Activated naive CD4-positive, alpha-beta T cell treated with anti-CD3 and anti-CD28 coated beads, Interleukin-2, amount 50 U/mL, for 24 hours (primary cell): Measurements from ENCODE around the gene TTYH2.
"Not testable (repeated sequence)": the region's sequence is repeated elsewhere in the genome, so short reads cannot be mapped to it uniquely, and the experiment has no call there.

Experiments
- H3K27ac Mint-ChIP-seq: one replicate; pipeline ENCODE4 v1.8.0; 2021; ENCODE audit warnings: mild to moderate bottlenecking, mixed read lengths
- H3K27me3 Mint-ChIP-seq: one replicate; pipeline ENCODE4 v1.8.0; 2021; ENCODE audit warnings: mixed read lengths
- H3K36me3 Mint-ChIP-seq: one replicate; pipeline ENCODE4 v1.8.0; 2021; ENCODE audit warnings: mixed read lengths
- H3K4me1 Mint-ChIP-seq: one replicate; pipeline ENCODE4 v1.8.0; 2021; ENCODE audit warnings: mixed read lengths
- H3K4me3 Mint-ChIP-seq: one replicate; pipeline ENCODE4 v1.8.0; 2021; ENCODE audit warnings: mild to moderate bottlenecking, mixed read lengths
- H3K9me3 Mint-ChIP-seq: one replicate; pipeline ENCODE4 v1.8.0; 2021; ENCODE audit warnings: mixed read lengths

TTYH2 gene

DNA sequence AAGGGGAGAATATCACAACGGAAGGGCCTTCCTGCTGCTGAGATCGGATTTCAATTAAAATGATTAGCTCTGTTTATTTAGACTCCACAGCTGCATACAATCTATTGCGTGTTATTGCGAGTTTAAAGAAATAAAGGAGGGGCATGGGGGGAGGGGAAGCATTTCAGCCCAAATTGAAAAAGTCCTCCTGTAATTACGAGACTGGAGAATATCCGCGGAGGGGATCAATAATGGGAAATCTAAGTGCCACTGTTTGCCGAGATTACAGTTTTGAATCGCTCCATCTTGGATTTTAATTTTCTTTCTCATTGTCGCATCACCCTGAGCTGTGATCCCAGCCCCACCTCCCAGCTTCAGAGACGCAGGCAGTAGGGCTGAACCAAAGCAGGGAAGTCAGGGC, 25.6 kb upstream of the TTYH2 start:
- no peaks in the 10 kb centered on the region for H3K27me3 Mint-ChIP-seq
- H3K27ac Mint-ChIP-seq, result no peak overlapping the region
- no peaks in the 10 kb centered on the region for H3K4me1 Mint-ChIP-seq
- no peaks in the 10 kb centered on the region for H3K9me3 Mint-ChIP-seq
- no peaks in the 10 kb centered on the region for H3K36me3 Mint-ChIP-seq
- H3K4me3 Mint-ChIP-seq, result no peak overlapping the region

DNA sequence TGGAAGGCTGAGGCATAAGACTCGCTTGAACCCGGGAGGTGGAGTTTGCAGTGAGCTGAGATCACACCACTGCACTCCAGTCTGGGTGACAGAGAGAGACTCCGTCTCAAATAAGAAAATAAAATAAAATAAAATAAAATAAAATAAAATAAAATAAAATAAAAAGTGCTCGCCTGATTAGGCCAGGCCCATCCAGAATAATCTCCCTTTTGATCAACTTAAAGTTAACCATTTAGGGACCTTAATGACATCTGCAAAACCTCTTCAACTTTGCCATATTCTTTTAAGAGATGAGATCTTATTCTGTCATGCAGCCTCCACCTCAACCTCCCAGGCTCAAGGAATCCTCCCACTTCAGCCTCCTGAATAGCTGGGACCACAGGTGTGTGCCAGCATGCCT, 24.7 kb upstream of the TTYH2 start:
- not testable (repeated sequence) for H3K27ac Mint-ChIP-seq, H3K36me3 Mint-ChIP-seq, H3K27me3 Mint-ChIP-seq, H3K9me3 Mint-ChIP-seq, H3K4me3 Mint-ChIP-seq, H3K4me1 Mint-ChIP-seq

DNA sequence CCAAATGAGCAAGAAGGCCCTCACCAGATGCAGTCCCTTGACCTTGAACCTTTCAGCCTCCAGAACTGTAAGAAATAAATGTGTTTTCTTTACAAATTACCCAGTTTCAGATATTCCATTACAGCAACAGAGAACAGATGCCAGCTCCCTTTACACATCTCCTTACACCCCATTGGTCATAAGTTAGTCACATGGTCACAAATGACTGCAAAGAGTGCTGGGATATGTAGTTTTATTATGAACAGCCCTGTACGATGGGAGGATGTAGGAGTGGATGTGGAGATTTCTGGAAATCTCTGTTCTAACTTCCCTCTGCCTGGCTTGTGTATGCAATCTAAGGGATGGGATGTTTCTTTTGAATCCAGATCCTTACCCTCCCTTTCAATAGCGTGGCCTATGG, 23.2 kb upstream of the TTYH2 start:
- H3K27me3 Mint-ChIP-seq, result peaks cover 2% of the 10 kb centered on the region
- no peaks in the 10 kb centered on the region for H3K36me3 Mint-ChIP-seq
- H3K9me3 Mint-ChIP-seq, result no peaks in the 10 kb centered on the region
- no peak overlapping the region for H3K4me3 Mint-ChIP-seq
- H3K4me1 Mint-ChIP-seq, result no peaks in the 10 kb centered on the region
- no peak overlapping the region for H3K27ac Mint-ChIP-seq

DNA sequence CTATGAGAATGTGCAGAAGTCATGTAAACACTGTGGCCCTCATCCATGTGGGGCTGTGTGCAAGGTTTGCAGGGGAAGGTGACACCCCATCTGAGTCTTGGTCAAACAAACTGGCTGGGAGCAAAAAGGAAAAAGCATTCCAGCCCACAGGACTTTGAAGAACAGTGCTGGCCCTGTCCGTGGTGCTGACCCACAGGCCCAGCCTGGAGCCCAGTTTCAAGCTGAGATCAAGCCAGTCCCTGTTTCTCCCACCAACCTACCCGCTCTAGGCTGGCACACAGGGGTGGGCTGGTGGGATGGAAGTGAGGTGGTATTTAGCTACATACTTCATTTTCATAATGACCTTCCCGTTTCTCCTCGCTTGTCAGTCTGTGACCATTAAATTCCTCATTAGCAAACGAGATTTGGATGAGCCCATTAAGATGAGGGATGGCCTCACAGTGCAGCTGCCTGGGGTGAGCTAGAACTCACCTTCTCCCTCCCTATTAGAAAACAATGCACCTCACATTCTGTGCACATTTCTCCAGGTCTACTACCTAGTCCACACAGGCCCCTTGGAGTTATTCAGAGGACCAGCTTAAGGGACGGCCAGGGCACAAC, 22.5 kb upstream of the TTYH2 start:
- Mint-ChIP-seq H3K36me3 (no peaks in the 10 kb centered on the region), H3K4me3 (no peak overlapping the region), H3K9me3 (no peaks in the 10 kb centered on the region), H3K27me3 (peaks cover 2% of the 10 kb centered on the region), H3K27ac (no peak overlapping the region), H3K4me1 (no peaks in the 10 kb centered on the region)

DNA sequence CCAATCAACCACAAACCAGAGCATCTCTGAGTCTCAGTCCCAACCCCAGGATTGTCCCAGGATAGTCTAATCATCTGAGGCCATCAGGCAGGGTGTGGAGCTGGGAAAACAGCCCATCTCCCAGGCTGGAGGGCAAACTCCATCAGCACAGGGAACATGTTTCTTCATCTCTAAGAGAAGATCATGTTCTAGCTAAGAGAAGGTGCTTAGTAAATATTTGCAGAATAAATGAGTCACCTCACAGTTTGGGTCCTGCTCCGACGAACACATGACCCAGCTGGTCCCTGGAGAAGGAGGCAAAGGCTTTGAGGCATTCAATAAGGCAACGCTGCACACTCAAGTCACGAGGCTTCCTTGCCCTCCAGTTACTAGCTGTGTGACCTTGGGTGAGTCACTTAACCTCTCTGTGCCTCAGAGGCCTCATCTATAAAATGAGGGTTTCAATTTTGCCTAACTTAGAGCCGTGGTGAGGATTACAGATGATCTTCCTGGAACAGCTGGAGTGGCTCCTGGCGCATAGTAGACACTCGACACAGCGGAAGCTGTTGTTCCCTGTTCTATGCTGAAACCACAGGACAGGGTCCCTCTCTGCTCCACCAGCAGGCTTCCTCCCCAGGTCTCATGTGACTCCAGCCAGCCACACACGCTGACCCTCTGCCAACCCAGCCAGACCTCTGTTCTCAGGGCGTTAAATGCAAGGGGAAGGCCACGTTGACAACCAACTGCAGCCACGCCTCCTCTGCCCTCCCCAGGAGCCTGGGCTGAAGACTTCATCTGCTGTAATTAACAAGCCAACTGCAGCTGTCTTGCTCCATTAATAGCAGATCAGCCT, 20.2 kb upstream of the TTYH2 start:
- no peak overlapping the region for H3K27ac Mint-ChIP-seq
- no peak overlapping the region for H3K4me3 Mint-ChIP-seq
- no peaks in the 10 kb centered on the region for H3K36me3 Mint-ChIP-seq
- no peaks in the 10 kb centered on the region for H3K4me1 Mint-ChIP-seq
- peaks cover 3% of the 10 kb centered on the region for H3K27me3 Mint-ChIP-seq
- no peaks in the 10 kb centered on the region for H3K9me3 Mint-ChIP-seq

GRCh38 chr17:74194682-74195081, 18.7 kb upstream of the TTYH2 start:
- Mint-ChIP-seq H3K4me1 (peaks cover 3% of the 10 kb centered on the region), H3K36me3 (no peaks in the 10 kb centered on the region), H3K27me3 (peaks cover 3% of the 10 kb centered on the region), H3K4me3 (no peak overlapping the region), H3K27ac (no peak overlapping the region), H3K9me3 (no peaks in the 10 kb centered on the region)

GRCh38 chr17:74196541-74197317, 16.6 kb upstream of the TTYH2 start:
- Mint-ChIP-seq H3K4me1 (peaks cover 5% of the 10 kb centered on the region), H3K27ac (no peak overlapping the region), H3K9me3 (no peaks in the 10 kb centered on the region), H3K4me3 (no peak overlapping the region), H3K36me3 (no peaks in the 10 kb centered on the region), H3K27me3 (peaks cover 5% of the 10 kb centered on the region)

- Mint-ChIP-seq H3K27me3 (peaks cover 5% of the 10 kb centered on the region), H3K4me3 (no peak overlapping the region), H3K9me3 (no peaks in the 10 kb centered on the region), H3K4me1 (peaks cover 5% of the 10 kb centered on the region), H3K27ac (no peak overlapping the region), H3K36me3 (no peaks in the 10 kb centered on the region)
These were observed 15.6 kb upstream of the TTYH2 start for GRCh38 chr17:74197801-74198200.

GRCh38 chr17:74198694-74199093, 14.7 kb upstream of the TTYH2 start:
- Mint-ChIP-seq H3K27me3 (peaks cover 5% of the 10 kb centered on the region), H3K27ac (no peak overlapping the region), H3K9me3 (no peaks in the 10 kb centered on the region), H3K4me3 (no peak overlapping the region), H3K36me3 (peaks cover 3% of the 10 kb centered on the region), H3K4me1 (peaks cover 13% of the 10 kb centered on the region)

- Mint-ChIP-seq H3K9me3 (no peaks in the 10 kb centered on the region), H3K4me3 (peak overlapping the region; percentile 23), H3K27ac (no peak overlapping the region), H3K27me3 (peaks cover 4% of the 10 kb centered on the region), H3K36me3 (peaks cover 3% of the 10 kb centered on the region), H3K4me1 (peaks cover 13% of the 10 kb centered on the region)
These were observed 13.9 kb upstream of the TTYH2 start for GRCh38 chr17:74199306-74200092.

- Mint-ChIP-seq H3K27ac (no peak overlapping the region), H3K36me3 (peaks cover 8% of the 10 kb centered on the region), H3K27me3 (peaks cover 4% of the 10 kb centered on the region)
These were observed 13.3 kb upstream of the TTYH2 start for GRCh38 chr17:74200112-74200511.

DNA sequence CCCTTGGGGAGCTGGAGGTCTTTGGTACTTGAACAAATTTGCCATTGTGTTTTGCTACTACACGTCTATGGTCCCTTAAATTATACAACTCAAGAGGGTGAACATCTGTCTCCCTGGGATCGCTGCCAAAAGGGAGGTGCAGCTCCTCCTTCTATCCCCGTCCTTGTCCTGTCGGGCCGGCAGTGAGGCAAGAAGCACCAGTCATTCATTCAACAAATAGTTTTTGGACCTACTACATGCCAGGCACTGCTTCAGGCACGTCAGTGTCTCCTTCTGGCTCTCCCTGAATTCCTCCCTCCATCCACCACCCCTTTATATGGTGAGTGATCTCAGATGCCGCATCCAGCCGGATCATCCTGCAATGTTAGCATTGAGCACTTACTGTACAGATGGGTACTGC, 12.1 kb upstream of the TTYH2 start:
- peaks cover 26% of the 10 kb centered on the region for H3K4me1 Mint-ChIP-seq
- H3K27ac Mint-ChIP-seq, result no peak overlapping the region
- no peaks in the 10 kb centered on the region for H3K9me3 Mint-ChIP-seq
- peaks cover 13% of the 10 kb centered on the region for H3K36me3 Mint-ChIP-seq
- no peak overlapping the region for H3K4me3 Mint-ChIP-seq
- peaks cover 4% of the 10 kb centered on the region for H3K27me3 Mint-ChIP-seq

More at GRCh38 chr17:74200112-74200511, 13.3 kb upstream of the TTYH2 start:
- H3K9me3 Mint-ChIP-seq, result no peaks in the 10 kb centered on the region
- no peak overlapping the region for H3K4me3 Mint-ChIP-seq
- H3K4me1 Mint-ChIP-seq, result peaks cover 17% of the 10 kb centered on the region

GRCh38 chr17:74201948-74202347, 11.4 kb upstream of the TTYH2 start:
- peaks cover 29% of the 10 kb centered on the region for H3K4me1 Mint-ChIP-seq
- no peak overlapping the region for H3K4me3 Mint-ChIP-seq
- H3K9me3 Mint-ChIP-seq, result no peaks in the 10 kb centered on the region
- H3K27ac Mint-ChIP-seq, result no peak overlapping the region
- peaks cover 4% of the 10 kb centered on the region for H3K27me3 Mint-ChIP-seq
- H3K36me3 Mint-ChIP-seq, result peaks cover 14% of the 10 kb centered on the region

- Mint-ChIP-seq H3K36me3 (peaks cover 17% of the 10 kb centered on the region), H3K4me3 (no peak overlapping the region), H3K27ac (peak overlapping the region; percentile 100), H3K4me1 (peaks cover 33% of the 10 kb centered on the region), H3K9me3 (no peaks in the 10 kb centered on the region), H3K27me3 (peaks cover 2% of the 10 kb centered on the region)
These were observed 10.4 kb upstream of the TTYH2 start for GRCh38 chr17:74202938-74203337.

GRCh38 chr17:74203439-74204240, 9.7 kb upstream of the TTYH2 start, which contains the start of gene RPL38:
Gene RPL38, plus strand, starts transcription at chr17:74203678. Its CDS starts 278 bp downstream, at chr17:74203956.
- peaks cover 18% of the 10 kb centered on the region for H3K36me3 Mint-ChIP-seq
- H3K4me3 Mint-ChIP-seq, result peak within 1 kb of the TSS; percentile 100
- no peaks in the 10 kb centered on the region for H3K9me3 Mint-ChIP-seq
- H3K27me3 Mint-ChIP-seq, result peaks cover 2% of the 10 kb centered on the region
- peak within 1 kb of the TSS; percentile 100 for H3K27ac Mint-ChIP-seq
- peaks cover 37% of the 10 kb centered on the region for H3K4me1 Mint-ChIP-seq
